ENCODE measurements around the gene EDNRA. TPM values are rescaled to one million over a fixed set of nuclear protein-coding genes. Genes with fewer than 3 reads are reported as not detected.
A peak's percentile ranks its signal among the peaks of the same experiment; 100 is the strongest.

The EDNRA gene
- total RNA-seq, 1 donor from 2014 or later, result not detected

DNA sequence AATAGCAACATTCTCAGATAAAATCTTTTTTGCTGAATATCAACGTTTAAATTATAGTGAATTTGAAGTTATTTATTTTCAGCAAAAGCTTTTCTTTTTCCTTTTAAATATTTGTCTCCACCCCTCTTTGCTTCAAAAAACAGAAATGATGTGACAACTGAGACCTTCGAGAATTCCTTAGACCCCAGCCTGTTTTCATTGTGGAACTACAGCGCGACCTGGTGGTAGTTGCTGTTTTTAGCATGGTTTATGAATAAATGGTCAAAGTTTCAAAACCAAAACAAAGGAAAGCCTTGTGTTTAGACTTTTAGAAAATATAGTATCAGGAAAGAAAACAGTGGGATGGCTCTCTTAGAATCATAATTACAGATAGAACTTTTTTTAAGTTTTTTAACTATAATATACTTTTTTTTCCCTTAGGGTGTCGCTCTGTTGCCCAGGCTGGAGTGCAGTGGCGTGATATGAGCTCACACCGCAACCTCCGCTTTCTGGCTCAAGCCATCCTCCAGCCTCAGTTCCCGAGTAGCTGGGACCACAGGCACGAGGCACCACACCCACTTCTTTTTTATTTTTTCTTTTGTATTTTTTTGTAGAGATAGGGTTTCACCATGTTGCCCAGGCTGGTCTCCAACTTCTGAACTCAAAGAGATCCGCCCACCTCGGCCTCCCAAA lies 109.5 kb downstream of the EDNRA start:
- DNase-seq, result peak; percentile 83

DNA sequence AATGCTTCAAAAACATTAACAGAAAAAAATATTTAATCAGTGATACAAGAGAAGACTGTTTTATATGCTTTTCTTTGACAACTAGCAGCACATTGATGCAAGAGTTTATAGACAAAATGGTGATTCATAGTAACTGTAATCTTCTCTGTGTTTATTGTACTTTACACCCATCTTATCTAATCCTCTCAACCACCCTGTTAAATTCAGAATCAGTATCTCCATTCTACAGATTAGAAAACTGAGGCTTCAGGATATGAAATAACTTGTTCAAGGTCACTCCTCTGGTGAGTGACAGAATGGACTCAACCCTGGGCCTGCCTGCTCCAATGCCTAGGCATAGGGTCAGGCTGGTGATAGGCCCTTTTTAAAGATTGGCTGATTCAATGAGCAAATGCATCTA lies 110.2 kb downstream of the EDNRA start:
- no peak for DNase-seq

DNA sequence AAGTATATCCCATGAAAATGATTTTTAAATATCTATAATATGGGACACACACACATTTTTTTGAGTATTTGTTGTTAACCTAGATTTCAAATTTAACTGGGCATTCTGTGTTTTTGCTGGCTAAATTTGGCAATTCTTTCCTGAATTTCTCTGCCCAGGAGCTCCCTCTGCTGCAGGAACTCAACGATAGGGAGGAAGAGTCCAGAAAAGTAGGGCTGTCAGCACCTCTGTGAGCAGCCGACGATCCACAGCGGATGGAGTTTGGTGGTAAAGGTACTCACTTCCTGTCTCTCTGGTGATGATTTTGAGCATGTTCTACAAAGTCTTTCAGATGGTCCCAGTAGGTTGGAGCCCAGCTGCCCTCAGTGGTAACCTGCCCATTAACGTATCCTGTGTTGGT lies 113.2 kb downstream of the EDNRA start:
- DNase-seq, result no peak

Other genes starting within 250 kb of the EDNRA start
- gene TMEM184C, start 136.3 kb downstream of the EDNRA start, total RNA-seq, result 51.7 and 62.4 TPM in 2 replicates
- 10.1 and 11.1 TPM in 2 replicates for gene PRMT9, start 203.1 kb downstream of the EDNRA start, total RNA-seq

Data from dermis blood vessel endothelial cell (primary cell).